Large intestine (tissue), 3 donors: Measurements from ENCODE around the gene MOB3B. TPM values are rescaled to one million over a fixed set of nuclear protein-coding genes. Genes with fewer than 3 reads are reported as not detected.

ENCODE experiments used
- DNase-seq, 2 donors: peaks; one replicate each; pipeline versions ENCODE4 v3.0.0 to v3.0.0-alpha.2; 2013
- H3K27ac ChIP-seq: one replicate; pipeline ENCODE4 v1.5.1; 2013; ENCODE audit warnings: low read length
- H3K27me3 ChIP-seq: 2 replicates; pipeline ENCODE4 v1.6.1; 2013; ENCODE audit warnings: low read length; ENCODE audit not compliant: control insufficient read depth, insufficient read depth
- H3K36me3 ChIP-seq: 2 replicates; pipeline ENCODE4 v1.6.1; 2013; ENCODE audit warnings: low read length; ENCODE audit not compliant: control insufficient read depth, insufficient read depth
- H3K4me1 ChIP-seq: one replicate; pipeline ENCODE4 v1.6.1; 2013; ENCODE audit warnings: low read length; ENCODE audit not compliant: control insufficient read depth, insufficient read depth
- H3K4me3 ChIP-seq: one replicate; pipeline ENCODE4 v1.5.1; 2013; ENCODE audit warnings: low read length
- H3K9me3 ChIP-seq: one replicate; pipeline ENCODE4 v1.6.1; 2013; ENCODE audit warnings: mild to moderate bottlenecking, low read depth, low read length, moderate library complexity; ENCODE audit not compliant: control insufficient read depth
- WGBS: methylation state at CpG from one replicate; pipeline ENCODE4 v1.1.5; 2013; ENCODE audit warnings: low lambda C conversion rate; ENCODE audit not compliant: insufficient coverage; 5-methylcytosine and 5-hydroxymethylcytosine counted together
- polyA plus RNA-seq: library from polyadenylated mRNA; unstranded; fragments of 120-200 nt; gene quantifications from one replicate; pipeline ENCODE4 v1.2.1, GENCODE V29; 2013

The MOB3B gene
- polyA plus RNA-seq, 1 donor: 34.7 TPM

- no peak for DNase-seq
- 83% methylated on average over 1 of the region's 1 CpG for WGBS
- peak overlapping the region; percentile 97 for H3K27ac ChIP-seq
- no peaks in the 10 kb centered on the region for H3K27me3 ChIP-seq
- no peaks in the 10 kb centered on the region for H3K9me3 ChIP-seq
- no peaks in the 10 kb centered on the region for H3K36me3 ChIP-seq
- peaks cover 96% of the 10 kb centered on the region for H3K4me1 ChIP-seq
- no peak overlapping the region for H3K4me3 ChIP-seq
Observed at GRCh38 chr9:27383524-27383923, 146.1 kb downstream of the MOB3B start.

DNA sequence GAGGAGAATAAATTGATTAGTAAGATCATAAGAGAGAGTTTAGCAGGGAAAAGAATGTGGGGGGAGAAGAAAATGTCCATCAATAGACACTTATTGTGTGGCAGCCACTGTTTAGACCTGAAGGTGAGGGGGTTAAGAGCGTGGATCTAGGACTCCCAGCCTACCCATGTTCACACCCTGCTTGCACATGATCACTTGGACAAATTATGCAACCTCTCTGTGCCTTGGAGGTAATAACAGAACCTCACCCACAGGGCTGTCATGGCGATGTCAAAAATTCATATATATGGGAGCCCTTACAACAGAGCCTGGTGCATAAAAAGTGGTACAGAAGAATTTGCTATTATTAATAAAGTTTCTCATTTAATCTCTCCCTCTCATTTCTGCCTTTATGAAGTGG is 146.6 kb downstream of the MOB3B start:
- peaks cover 96% of the 10 kb centered on the region for H3K4me1 ChIP-seq
- no peaks in the 10 kb centered on the region for H3K27me3 ChIP-seq
- peak overlapping the region; percentile 97 for H3K27ac ChIP-seq
- no peaks in the 10 kb centered on the region for H3K9me3 ChIP-seq
- peak in 1 of 2 donors; percentile 65 for DNase-seq
- no peak overlapping the region for H3K4me3 ChIP-seq
- no peaks in the 10 kb centered on the region for H3K36me3 ChIP-seq
- WGBS: no CpG with 5 or more reads among the region's 2 CpGs

GRCh38 chr9:27382308-27382707 is 147.3 kb downstream of the MOB3B start:
- H3K36me3 ChIP-seq: no peaks in the 10 kb centered on the region
- WGBS: no CpG with 5 or more reads among the region's 4 CpGs
- H3K9me3 ChIP-seq: no peaks in the 10 kb centered on the region
- H3K4me1 ChIP-seq: peaks cover 96% of the 10 kb centered on the region
- no peaks in the 10 kb centered on the region for H3K27me3 ChIP-seq
- DNase-seq: peak; percentile 88 to 94
- no peak overlapping the region for H3K4me3 ChIP-seq
- peak overlapping the region; percentile 97 for H3K27ac ChIP-seq

GRCh38 chr9:27379311-27380251 is 150.0 kb downstream of the MOB3B start:
- Histone ChIP-seq H3K27me3 (no peaks in the 10 kb centered on the region), H3K27ac (peak overlapping the region; percentile 97), H3K9me3 (no peaks in the 10 kb centered on the region), H3K4me1 (peaks cover 79% of the 10 kb centered on the region), H3K36me3 (no peaks in the 10 kb centered on the region), H3K4me3 (no peak overlapping the region)
- WGBS: no CpG with 5 or more reads among the region's 8 CpGs
- peak; percentile 92 to 96 for DNase-seq

GRCh38 chr9:27377811-27378456 is 151.7 kb downstream of the MOB3B start:
- Histone ChIP-seq H3K36me3 (no peaks in the 10 kb centered on the region), H3K4me3 (no peak overlapping the region), H3K27ac (peak overlapping the region; percentile 97), H3K4me1 (peaks cover 72% of the 10 kb centered on the region), H3K27me3 (no peaks in the 10 kb centered on the region), H3K9me3 (no peaks in the 10 kb centered on the region)
- peak in 1 of 2 donors; percentile 33 for DNase-seq
- no CpG with 5 or more reads among the region's 1 CpG for WGBS

DNA sequence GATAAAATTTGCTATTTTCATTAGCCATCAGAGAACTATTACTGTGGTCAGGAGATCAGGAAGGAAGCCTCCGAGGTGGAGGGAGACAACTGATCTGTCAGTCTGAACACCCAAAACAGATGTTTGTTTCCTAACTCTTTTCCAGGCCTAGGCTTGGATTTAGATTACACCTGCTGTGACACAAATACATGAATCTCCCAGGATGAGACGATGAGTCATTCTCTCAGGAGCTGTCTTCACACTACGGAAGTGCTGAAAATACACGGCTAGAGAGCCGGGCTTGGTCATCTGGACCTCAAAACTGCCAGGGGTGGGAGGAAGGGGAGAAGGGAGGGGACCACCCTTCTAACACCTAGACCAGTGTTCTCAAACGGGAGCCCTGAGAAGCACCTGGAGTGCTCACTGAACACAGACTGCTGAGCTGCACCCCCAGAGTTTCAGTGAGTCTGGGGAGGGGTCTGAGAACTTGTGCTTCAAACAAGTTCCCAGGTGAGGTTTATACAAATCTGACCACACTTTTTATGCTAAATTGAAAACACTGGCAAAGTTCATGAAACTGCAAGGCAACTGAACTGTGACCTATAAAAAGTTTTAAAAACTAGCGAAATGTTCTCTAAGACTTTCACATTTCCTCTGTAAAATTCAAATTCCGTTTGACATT is 152.3 kb downstream of the MOB3B start:
- Histone ChIP-seq H3K27ac (peak overlapping the region; percentile 97), H3K4me1 (peaks cover 68% of the 10 kb centered on the region), H3K27me3 (no peaks in the 10 kb centered on the region), H3K36me3 (no peaks in the 10 kb centered on the region), H3K9me3 (no peaks in the 10 kb centered on the region), H3K4me3 (no peak overlapping the region)
- 100% methylated on average over 1 of the region's 8 CpGs for WGBS
- peak; percentile 54 to 79 for DNase-seq

DNA sequence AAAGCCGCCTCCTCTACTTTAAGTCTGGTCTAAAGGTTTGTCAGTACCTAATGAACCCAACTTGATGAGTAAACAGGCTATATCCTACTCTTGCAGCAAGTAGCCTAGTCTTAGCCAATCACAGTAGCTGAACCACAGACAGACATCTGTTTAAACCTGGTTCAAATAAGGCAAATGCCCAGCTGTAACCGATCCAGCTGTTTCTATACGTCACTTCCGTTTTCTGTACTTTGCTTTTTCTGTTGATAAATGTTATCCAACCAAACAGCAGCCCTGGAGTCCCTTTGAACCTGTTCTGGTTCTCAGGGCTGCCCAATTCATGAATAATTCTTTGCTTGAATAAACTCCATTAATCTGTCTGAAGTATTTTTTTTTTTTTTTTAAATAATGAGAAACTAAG is 155.8 kb downstream of the MOB3B start:
- Histone ChIP-seq H3K36me3 (no peaks in the 10 kb centered on the region), H3K4me1 (peaks cover 69% of the 10 kb centered on the region), H3K27me3 (no peaks in the 10 kb centered on the region), H3K27ac (no peak overlapping the region), H3K4me3 (no peak overlapping the region), H3K9me3 (no peaks in the 10 kb centered on the region)
- no peak for DNase-seq
- 83% methylated on average over 3 of the region's 4 CpGs for WGBS

GRCh38 chr9:27372615-27373014 is 157.0 kb downstream of the MOB3B start:
- Histone ChIP-seq H3K4me3 (no peak overlapping the region), H3K27me3 (no peaks in the 10 kb centered on the region), H3K9me3 (no peaks in the 10 kb centered on the region), H3K4me1 (peaks cover 69% of the 10 kb centered on the region), H3K36me3 (no peaks in the 10 kb centered on the region), H3K27ac (peak overlapping the region; percentile 86)
- no CpG with 5 or more reads among the region's 1 CpG for WGBS
- no peak for DNase-seq

DNA sequence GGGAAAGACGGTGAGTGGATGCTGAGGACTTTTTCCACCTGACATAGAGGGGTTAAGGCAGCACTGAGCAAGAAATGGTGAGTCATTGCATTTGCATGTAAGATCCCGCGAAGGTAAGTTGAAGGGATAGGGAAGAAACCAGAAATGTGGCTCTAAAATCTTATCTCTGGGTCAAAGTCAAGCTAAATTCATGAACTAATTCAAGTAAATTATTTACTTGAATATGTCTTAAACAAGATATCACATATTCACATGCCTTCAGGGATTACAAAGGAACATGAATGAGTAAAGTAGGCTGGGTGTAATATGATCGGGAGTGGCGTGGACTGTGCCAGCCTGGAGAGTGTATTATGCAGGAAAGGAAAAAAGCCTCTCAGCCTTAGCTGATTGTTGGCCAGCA is 158.2 kb downstream of the MOB3B start:
- DNase-seq: peak; percentile 88 to 96
- Histone ChIP-seq H3K36me3 (no peaks in the 10 kb centered on the region), H3K27ac (peak overlapping the region; percentile 87), H3K9me3 (no peaks in the 10 kb centered on the region), H3K4me3 (no peak overlapping the region), H3K4me1 (peaks cover 69% of the 10 kb centered on the region), H3K27me3 (no peaks in the 10 kb centered on the region)
- no CpG with 5 or more reads among the region's 5 CpGs for WGBS

DNA sequence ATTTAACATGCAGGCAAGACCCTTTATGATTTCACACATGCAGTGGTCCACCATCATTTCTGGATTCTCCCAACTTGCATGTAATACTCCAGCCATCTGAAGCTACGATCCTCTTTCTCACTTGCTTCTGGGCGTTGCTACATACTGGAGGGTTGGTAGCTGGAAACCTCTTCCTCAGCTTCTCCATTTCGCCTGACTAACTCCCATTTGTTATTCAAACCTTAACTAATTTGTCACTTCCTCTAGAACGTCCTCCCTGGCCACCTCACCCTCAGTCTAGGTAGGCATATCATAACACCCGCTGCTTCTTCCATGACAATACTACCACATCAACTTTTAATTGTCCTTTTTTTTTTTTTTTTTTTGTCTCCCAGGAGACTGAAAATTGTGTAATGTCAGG is 160.0 kb downstream of the MOB3B start:
- Histone ChIP-seq H3K36me3 (no peaks in the 10 kb centered on the region), H3K4me1 (peaks cover 83% of the 10 kb centered on the region), H3K27me3 (no peaks in the 10 kb centered on the region), H3K4me3 (no peak overlapping the region), H3K9me3 (no peaks in the 10 kb centered on the region), H3K27ac (peak overlapping the region; percentile 87)
- DNase-seq: no peak
- WGBS: 81% methylated on average over 2 of the region's 5 CpGs
